ENCODE measurements around the gene FOXN3.
"Not testable (repeated sequence)": the region's sequence is repeated elsewhere in the genome, so short reads cannot be mapped to it uniquely, and the experiment has no call there.

Gene FOXN3

GRCh38 chr14:89128311-89129026 is 288.6 kb downstream of the FOXN3 start:
- no peak for DNase-seq (ENCODE audit: low read depth)

DNA sequence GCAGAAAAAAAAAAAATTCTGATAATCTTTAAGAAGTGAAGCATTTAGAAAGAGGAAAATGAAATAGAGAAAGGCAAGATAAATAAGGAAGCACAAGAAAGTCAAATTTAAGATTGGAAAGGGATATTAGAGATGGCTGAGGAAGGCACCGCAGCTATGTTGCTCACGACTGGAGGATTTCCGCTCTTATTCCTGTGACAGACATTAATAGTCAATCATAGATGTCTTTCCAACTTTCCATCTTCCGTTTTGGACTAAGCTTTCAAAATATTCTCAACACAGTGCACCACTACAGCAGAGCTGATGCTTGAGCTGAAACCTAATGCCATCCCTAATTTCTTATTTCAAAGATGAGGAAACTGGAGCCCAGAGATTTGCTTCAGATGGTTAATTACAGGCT is 290.6 kb downstream of the FOXN3 start:
- no peak for DNase-seq (ENCODE audit: low read depth)

- DNase-seq (ENCODE audit: low read depth), result no peak
Observed at GRCh38 chr14:89125216-89125615, 291.8 kb downstream of the FOXN3 start.

DNA sequence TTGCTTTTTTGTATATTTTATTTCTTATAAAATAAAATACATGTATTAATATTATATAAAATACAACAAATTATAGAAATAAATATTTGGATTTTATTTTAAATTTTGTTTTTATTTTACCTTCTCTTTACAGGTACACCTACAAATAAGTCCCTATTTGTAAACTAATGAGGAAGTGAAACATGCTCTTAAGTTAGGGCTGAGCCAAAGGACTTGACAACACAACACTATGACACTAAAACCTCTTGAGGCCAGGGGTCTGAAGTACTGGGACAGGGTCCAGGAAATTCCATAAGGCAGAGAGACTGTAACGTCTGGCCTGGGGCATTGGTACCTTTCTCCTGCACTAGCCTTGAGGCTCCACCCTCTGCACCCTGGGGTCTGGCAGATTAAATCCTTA is 293.2 kb downstream of the FOXN3 start:
- DNase-seq (ENCODE audit: low read depth), result no peak

DNA sequence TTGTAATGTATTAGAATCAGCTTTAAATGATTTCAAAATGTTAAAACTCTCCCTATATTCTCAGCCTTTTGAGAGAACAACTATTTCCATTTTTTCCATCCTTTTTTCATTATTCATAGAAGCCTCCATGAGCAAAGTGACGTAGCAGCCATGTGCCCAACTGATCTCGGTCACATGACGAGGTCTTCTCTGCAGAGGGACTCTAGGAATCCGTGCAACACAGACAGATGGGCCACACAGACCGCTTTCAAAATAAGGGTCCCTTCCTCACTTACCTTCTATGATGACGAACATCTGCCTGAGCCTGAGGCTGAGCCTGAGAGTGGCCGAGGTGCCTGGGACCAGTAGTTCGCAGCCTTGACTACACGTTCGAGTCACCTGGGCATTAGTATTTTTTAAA is 293.8 kb downstream of the FOXN3 start:
- DNase-seq (ENCODE audit: low read depth), result no peak

- DNase-seq (ENCODE audit: low read depth), result no peak
Observed at GRCh38 chr14:89121968-89122620, 294.9 kb downstream of the FOXN3 start.

DNA sequence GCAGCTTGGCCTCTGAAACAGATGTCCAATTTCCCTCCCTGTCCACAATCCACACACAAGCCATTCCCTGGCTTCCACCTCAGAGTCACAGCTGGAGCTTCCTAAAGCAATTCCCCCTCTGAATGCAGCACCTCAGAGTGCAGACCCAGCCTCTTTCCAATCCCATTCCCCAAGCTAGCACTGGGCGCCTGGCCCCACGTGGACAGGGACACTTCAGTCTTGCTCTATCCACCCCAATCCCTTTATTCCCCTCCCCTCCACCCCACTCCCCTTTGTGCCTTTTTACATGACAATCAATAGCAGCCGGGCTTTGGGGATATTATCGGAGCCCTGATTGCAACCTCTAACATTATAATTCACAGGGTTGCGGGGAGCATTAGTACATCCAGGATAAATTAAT is 300.0 kb downstream of the FOXN3 start:
- DNase-seq (ENCODE audit: low read depth), result no peak

GRCh38 chr14:89114109-89114508 is 302.9 kb downstream of the FOXN3 start:
- no peak for DNase-seq (ENCODE audit: low read depth)

DNA sequence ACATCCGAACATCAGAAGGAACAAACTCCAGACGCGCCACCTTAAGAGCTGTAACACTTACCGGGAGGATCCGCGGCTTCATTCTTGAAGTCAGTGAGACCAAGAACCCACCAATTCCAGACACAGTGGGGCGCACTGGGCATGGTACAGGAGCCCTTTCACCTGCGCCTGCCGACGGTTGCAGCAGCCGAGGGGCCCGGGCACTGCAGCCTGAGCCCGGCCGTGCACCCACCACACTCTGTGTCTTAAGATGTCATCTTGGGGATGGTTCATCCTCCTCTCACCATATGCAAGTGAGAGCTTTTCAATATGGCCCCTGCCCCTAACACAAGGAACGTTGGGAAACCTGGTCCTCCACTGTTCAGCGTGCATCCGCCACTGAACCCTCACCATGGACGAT is 304.3 kb downstream of the FOXN3 start:
- DNase-seq (ENCODE audit: low read depth), result no peak

DNA sequence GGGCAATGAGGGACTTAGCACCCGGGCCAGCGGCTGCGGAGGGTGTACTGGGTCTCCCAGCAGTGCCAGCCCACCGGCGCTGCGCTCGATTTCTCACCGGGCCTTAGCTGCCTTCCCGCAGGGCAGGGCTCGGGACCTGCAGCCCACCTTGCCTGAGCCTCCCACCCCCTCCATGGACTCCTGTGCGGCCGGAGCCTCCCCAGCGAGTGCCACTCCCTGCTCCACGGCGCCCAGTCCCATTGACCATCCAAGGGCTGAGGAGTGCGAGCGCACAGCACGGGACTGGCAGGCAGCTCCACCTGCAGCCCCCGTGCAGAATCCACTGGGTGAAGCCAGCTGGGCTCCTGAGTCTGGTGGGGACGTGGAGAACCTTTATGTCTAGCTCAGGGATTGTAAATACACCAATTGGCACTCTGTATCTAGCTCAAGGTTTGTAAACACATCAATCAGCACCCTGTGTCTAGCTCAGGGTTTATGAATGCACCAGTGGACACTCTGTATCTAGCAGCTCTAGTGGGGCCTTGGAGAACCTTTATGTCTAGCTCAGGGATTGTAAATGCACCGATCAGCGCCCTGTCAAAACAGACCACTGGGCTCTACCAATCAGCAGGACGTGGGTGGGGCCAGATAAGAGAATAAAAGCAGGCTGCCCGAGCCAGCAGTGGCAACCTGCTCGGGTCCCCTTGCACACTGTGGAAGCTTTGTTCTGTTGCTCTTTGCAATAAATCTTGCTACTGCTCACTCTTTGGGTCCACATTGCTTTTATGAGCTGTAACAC is 305.1 kb downstream of the FOXN3 start:
- not testable (repeated sequence) for DNase-seq (ENCODE audit: low read depth)

GRCh38 chr14:89111232-89111631 is 305.8 kb downstream of the FOXN3 start:
- not testable (repeated sequence) for DNase-seq (ENCODE audit: low read depth)

DNA sequence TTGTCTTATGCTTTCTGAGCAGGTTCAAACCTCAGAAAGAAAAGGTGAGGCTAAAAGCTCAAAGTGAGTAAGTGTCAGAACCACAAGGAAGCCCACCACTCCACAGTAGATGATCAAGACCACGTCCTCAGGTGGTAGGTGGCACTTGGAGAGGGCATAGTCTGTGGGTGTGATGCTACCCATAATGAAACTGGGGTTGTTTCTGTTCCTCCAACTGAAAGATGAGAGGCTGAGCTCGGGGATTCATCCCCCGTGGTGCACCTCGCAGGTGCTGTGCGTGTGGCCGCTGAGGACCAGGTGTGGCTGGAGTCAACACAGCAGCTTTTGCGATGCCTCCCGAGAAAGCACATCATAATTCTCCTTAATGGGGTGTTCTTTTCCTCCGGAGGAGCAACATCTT is 306.9 kb downstream of the FOXN3 start:
- no peak for DNase-seq (ENCODE audit: low read depth)

DNA sequence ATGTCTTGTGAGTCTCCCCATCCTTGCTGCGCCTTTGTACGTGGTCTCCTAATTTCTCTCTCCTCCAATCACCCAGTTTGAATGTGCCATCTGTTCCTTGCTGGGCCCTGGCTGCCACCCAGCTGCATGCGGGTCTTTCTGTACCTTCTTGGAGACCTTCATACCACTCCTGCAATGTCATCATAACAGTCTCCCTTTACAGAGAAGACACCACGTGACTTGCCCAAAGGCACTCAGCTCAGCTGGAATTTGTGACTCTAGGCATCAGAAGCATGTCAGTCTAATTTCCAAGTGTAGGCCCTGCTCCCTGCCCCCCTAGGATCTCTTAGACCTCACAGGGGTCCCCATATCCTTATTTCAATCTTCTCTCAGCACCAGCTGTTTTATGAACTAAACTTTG is 308.4 kb downstream of the FOXN3 start:
- DNase-seq (ENCODE audit: low read depth), result no peak

GRCh38 chr14:89107626-89108025 is 309.4 kb downstream of the FOXN3 start:
- no peak for DNase-seq (ENCODE audit: low read depth)
